ENCODE results near the gene SNRPD1. TPM values are rescaled to one million over a fixed set of nuclear protein-coding genes. Genes with fewer than 3 reads are reported as not detected.

Gene SNRPD1
- total and polyA plus RNA-seq, 2 experiments from 2014 or later = 15.5 to 123 TPM

DNA sequence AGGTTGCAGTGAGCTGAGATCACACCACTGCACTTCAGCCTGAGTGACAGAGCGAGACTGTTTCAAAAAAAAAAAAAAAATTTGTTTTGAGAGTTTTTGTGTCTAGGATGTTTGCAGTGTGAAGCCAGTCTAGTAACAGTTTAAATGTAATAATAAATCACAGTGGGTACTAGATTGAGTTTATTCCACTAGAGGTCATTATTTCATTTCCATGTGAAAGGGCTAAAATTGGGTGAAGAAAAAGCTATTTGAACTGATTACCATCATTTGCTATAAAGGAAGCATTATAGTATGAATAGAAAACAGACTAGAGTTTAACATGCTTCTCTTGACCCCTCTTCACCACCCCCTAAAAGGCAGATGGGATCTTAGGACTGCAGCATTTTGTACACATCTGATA, 20.3 kb downstream of the SNRPD1 start:
- Histone ChIP-seq H3K4me3 (no peak overlapping the region), H3K9me2 (replicated peaks; ENCODE audit: insufficient read depth) (no peaks in the 10 kb centered on the region), H3K27ac (no peak overlapping the region), H2AFZ (no peak overlapping the region), H3K79me2 (no peaks in the 10 kb centered on the region), H3K4me2 (no peak overlapping the region), H3K36me3 (replicated peaks; ENCODE audit: insufficient read depth, low read depth) (peaks cover 3% of the 10 kb centered on the region), H3K4me1 (ENCODE audit: insufficient read depth) (no peaks in the 10 kb centered on the region), H3K9me3 (ENCODE audit: low read depth) (no peaks in the 10 kb centered on the region), H4K20me1 (ENCODE audit: insufficient read depth, poor library complexity, severe bottlenecking) (no peaks in the 10 kb centered on the region), H3K27me3 (no peaks in the 10 kb centered on the region)
- 93% methylated on average over 1 of the region's 1 CpG for WGBS (ENCODE audit: low lambda C conversion rate, missing lambda C conversion rate)
- TF ChIP-seq EZH2phosphoT487 (IDR thresholded peaks at IDR 0.05; ENCODE audit: low read depth, severe bottlenecking, unreplicated experiment) (no peak), CTCF (IDR thresholded peaks at IDR 0.05; ENCODE audit: poor library complexity) (peak; percentile 26), EZH2 (IDR thresholded peaks at IDR 0.05; ENCODE audit: borderline replicate concordance) (no peak)
- DNase-seq (ENCODE audit: low spot score) = no peak

DNA sequence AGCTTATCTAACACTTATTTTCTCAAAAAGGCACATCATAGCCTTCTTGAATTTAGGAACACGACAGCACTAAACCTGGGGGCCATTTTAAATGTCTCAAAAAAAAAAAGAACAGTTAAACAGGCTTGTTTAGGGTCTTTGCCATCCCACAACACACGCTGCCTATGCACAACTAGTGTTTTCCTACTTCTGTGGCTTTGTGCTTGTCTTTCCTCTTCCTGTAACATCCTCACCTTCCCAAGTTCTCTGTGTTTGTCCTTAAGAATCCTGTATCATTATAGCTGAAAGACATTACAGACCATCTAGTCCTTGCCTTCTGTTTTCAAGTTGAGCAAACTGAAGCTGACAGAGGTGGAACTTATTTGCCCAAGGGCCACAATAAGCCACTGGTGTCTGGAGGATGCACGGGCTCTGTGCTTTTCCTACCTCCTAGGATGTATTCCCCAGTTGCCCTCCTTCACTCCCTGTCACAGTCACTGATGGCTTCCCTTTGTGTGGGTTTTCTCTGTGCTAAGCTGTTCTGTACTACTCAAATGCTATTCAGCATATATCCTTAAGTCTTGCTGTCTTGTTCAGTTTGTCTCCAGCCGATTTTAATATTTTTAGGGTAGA, 22.6 kb downstream of the SNRPD1 start:
- Histone ChIP-seq H3K4me2 (no peak overlapping the region), H3K79me2 (no peaks in the 10 kb centered on the region), H3K27ac (no peak overlapping the region), H3K4me1 (ENCODE audit: insufficient read depth) (no peaks in the 10 kb centered on the region), H3K9me3 (ENCODE audit: low read depth) (no peaks in the 10 kb centered on the region), H3K4me3 (no peak overlapping the region), H2AFZ (no peak overlapping the region), H3K36me3 (replicated peaks; ENCODE audit: insufficient read depth, low read depth) (peaks cover 3% of the 10 kb centered on the region), H4K20me1 (ENCODE audit: insufficient read depth, poor library complexity, severe bottlenecking) (no peaks in the 10 kb centered on the region), H3K9me2 (replicated peaks; ENCODE audit: insufficient read depth) (no peaks in the 10 kb centered on the region), H3K27me3 (no peaks in the 10 kb centered on the region)
- TF ChIP-seq EZH2phosphoT487 (IDR thresholded peaks at IDR 0.05; ENCODE audit: low read depth, severe bottlenecking, unreplicated experiment) (no peak), CTCF (IDR thresholded peaks at IDR 0.05; ENCODE audit: poor library complexity) (no peak), EZH2 (IDR thresholded peaks at IDR 0.05; ENCODE audit: borderline replicate concordance) (no peak)
- DNase-seq (ENCODE audit: low spot score) = no peak
- WGBS (ENCODE audit: low lambda C conversion rate, missing lambda C conversion rate) = 97% methylated on average over 4 of the region's 4 CpGs

GRCh38 chr18:21636769-21637168, 24.7 kb downstream of the SNRPD1 start:
- Histone ChIP-seq H3K4me1 (ENCODE audit: insufficient read depth) (no peaks in the 10 kb centered on the region), H3K9me3 (ENCODE audit: low read depth) (no peaks in the 10 kb centered on the region), H3K27ac (no peak overlapping the region), H3K36me3 (replicated peaks; ENCODE audit: insufficient read depth, low read depth) (peaks cover under 1% of the 10 kb centered on the region), H3K4me2 (no peak overlapping the region), H3K4me3 (no peak overlapping the region), H3K79me2 (no peaks in the 10 kb centered on the region), H2AFZ (no peak overlapping the region), H3K27me3 (no peaks in the 10 kb centered on the region), H3K9me2 (replicated peaks; ENCODE audit: insufficient read depth) (no peaks in the 10 kb centered on the region), H4K20me1 (ENCODE audit: insufficient read depth, poor library complexity, severe bottlenecking) (no peaks in the 10 kb centered on the region)
- TF ChIP-seq CTCF (IDR thresholded peaks at IDR 0.05; ENCODE audit: poor library complexity) (no peak), EZH2phosphoT487 (IDR thresholded peaks at IDR 0.05; ENCODE audit: low read depth, severe bottlenecking, unreplicated experiment) (no peak)
- no peak for DNase-seq (ENCODE audit: low spot score)
- WGBS (ENCODE audit: low lambda C conversion rate, missing lambda C conversion rate) = 87% methylated on average over 13 of the region's 13 CpGs

Measured in hepatocyte (in vitro differentiated cells).